NCI-H748 (cell line): ENCODE results near the gene TPST2.

Experiments used
- DNase-seq: peaks from one replicate; lab custom pipeline; 2025; ENCODE audit not compliant: unreplicated experiment; lab: John Stamatoyannopoulos, UW

Gene TPST2

GRCh38 chr22:26502688-26503561, 87.0 kb downstream of the TPST2 start:
- DNase-seq, result peak; percentile 24

GRCh38 chr22:26501996-26502395, 87.9 kb downstream of the TPST2 start:
- no peak for DNase-seq

GRCh38 chr22:26499188-26499703, 90.7 kb downstream of the TPST2 start:
- no peak for DNase-seq

- no peak for DNase-seq
These were observed 93.5 kb downstream of the TPST2 start for GRCh38 chr22:26496456-26496855.

GRCh38 chr22:26494506-26494905, 95.4 kb downstream of the TPST2 start:
- DNase-seq, result no peak

- no peak for DNase-seq
These were observed 97.7 kb downstream of the TPST2 start for GRCh38 chr22:26492220-26492619.

- DNase-seq, result no peak
These were observed 100.4 kb downstream of the TPST2 start for GRCh38 chr22:26489447-26490036.

- DNase-seq, result no peak
These were observed 101.9 kb downstream of the TPST2 start for GRCh38 chr22:26487996-26488395.

- DNase-seq, result no peak
These were observed 103.5 kb downstream of the TPST2 start for GRCh38 chr22:26486394-26486793.

- DNase-seq, result no peak
These were observed 104.0 kb downstream of the TPST2 start for GRCh38 chr22:26485806-26486390.

GRCh38 chr22:26485013-26485412, 104.9 kb downstream of the TPST2 start:
- DNase-seq, result no peak

GRCh38 chr22:26484360-26484706, 105.6 kb downstream of the TPST2 start:
- DNase-seq, result no peak

GRCh38 chr22:26483439-26484359, 106.2 kb downstream of the TPST2 start, which contains the start of the genes HPS4 and SRRD:
Gene HPS4 (minus strand): TSS chr22:26483783. CDS start chr22:26481762, 2,021 bp downstream.
Gene SRRD (plus strand): TSS chr22:26483877. CDS start chr22:26483891, 14 bp downstream.
- peak; percentile 87 for DNase-seq

- DNase-seq, result no peak
These were observed 106.9 kb downstream of the TPST2 start for GRCh38 chr22:26483043-26483438.

GRCh38 chr22:26482161-26482560, 107.8 kb downstream of the TPST2 start:
- DNase-seq, result no peak

- DNase-seq, result no peak
These were observed 108.2 kb downstream of the TPST2 start for GRCh38 chr22:26481694-26482093.

- no peak for DNase-seq
These were observed 108.7 kb downstream of the TPST2 start for GRCh38 chr22:26481112-26481693.

- no peak for DNase-seq
These were observed 109.4 kb downstream of the TPST2 start for GRCh38 chr22:26480611-26480932.

- DNase-seq, result no peak
These were observed 109.9 kb downstream of the TPST2 start for GRCh38 chr22:26479792-26480610.
